G401 (cell line): Measurements from ENCODE around the gene FAM83C. TPM values are rescaled to one million over a fixed set of nuclear protein-coding genes. Genes with fewer than 3 reads are reported as not detected.

Source experiments
- DNase-seq: peaks from one replicate; pipeline ENCODE4 v3.0.0-alpha.2; 2015; ENCODE audit warnings: low spot score
- in situ Hi-C: cut with HindIII; loops from 2 replicates; pipeline ENCODE4 v1.10.0; 2016; ENCODE audit warnings: low sequenced_read_pairs, mixed read lengths
- total RNA-seq: library from RNA; depleted of rRNA; stranded (reverse); fragments of >200 nt; shearing (Covaris generic); gene quantifications from 2 replicates; pipeline ENCODE4 v1.2.3, GENCODE V29; 2014

FAM83C gene
- total RNA-seq, 1 experiment from 2014 or later = not detected

- in situ Hi-C loops = no loop called here
- no peak for DNase-seq
Observed at GRCh38 chr20:35287509-35288324, 4.5 kb downstream of the FAM83C start.

GRCh38 chr20:35286899-35287508 is 5.2 kb downstream of the FAM83C start:
- DNase-seq = no peak
- in situ Hi-C loops = no loop called here

- no peak for DNase-seq
- in situ Hi-C loops = no loop called here
Observed at GRCh38 chr20:35286077-35286898, 5.9 kb downstream of the FAM83C start.

GRCh38 chr20:35285806-35286076 is 6.5 kb downstream of the FAM83C start:
- in situ Hi-C loops = no loop called here
- DNase-seq = no peak

GRCh38 chr20:35284992-35285805 is 7.0 kb downstream of the FAM83C start:
- in situ Hi-C loops = no loop called here
- no peak for DNase-seq

- DNase-seq = peak; percentile 91
- in situ Hi-C loops = no loop called here
Observed at GRCh38 chr20:35284267-35284991, 7.8 kb downstream of the FAM83C start, which contains the start of gene EIF6. Gene EIF6 (minus strand): TSS chr20:35284772. CDS start chr20:35284487, 285 bp downstream.

- in situ Hi-C loops = no loop called here
Observed at GRCh38 chr20:35283441-35284266, 8.6 kb downstream of the FAM83C start.

GRCh38 chr20:35281506-35282101 is 10.6 kb downstream of the FAM83C start:
- DNase-seq = no peak
- in situ Hi-C loops = no loop called here

More at GRCh38 chr20:35283441-35284266, 8.6 kb downstream of the FAM83C start:
- no peak for DNase-seq

GRCh38 chr20:35280523-35280922 is 11.7 kb downstream of the FAM83C start:
- in situ Hi-C loops = no loop called here
- no peak for DNase-seq

GRCh38 chr20:35279533-35280174 is 12.6 kb downstream of the FAM83C start:
- no peak for DNase-seq
- in situ Hi-C loops = no loop called here

- in situ Hi-C loops = no loop called here
- DNase-seq = no peak
Observed at GRCh38 chr20:35279040-35279439, 13.2 kb downstream of the FAM83C start.

- in situ Hi-C loops = no loop called here
- peak; percentile 94 for DNase-seq
Observed at GRCh38 chr20:35277531-35278395, 14.5 kb downstream of the FAM83C start, which contains the start of gene MMP24OS. Gene MMP24OS (minus strand): TSS chr20:35278122. CDS start chr20:35277929, 193 bp downstream.

GRCh38 chr20:35277127-35277526 is 15.1 kb downstream of the FAM83C start:
- in situ Hi-C loops = no loop called here
- no peak for DNase-seq

GRCh38 chr20:35276408-35276807 is 15.8 kb downstream of the FAM83C start:
- DNase-seq = peak; percentile 35
- in situ Hi-C loops = no loop called here

GRCh38 chr20:35275741-35276251 is 16.4 kb downstream of the FAM83C start:
- DNase-seq = no peak
- in situ Hi-C loops = no loop called here
